Measurements from ENCODE around the gene ZNF613. TPM values are rescaled to one million over a fixed set of nuclear protein-coding genes. Genes with fewer than 3 reads are reported as not detected.
"Not testable (repeated sequence)": the region's sequence is repeated elsewhere in the genome, so short reads cannot be mapped to it uniquely, and the experiment has no call there.

ZNF613 gene
- total RNA-seq, 2 donors from 2014 or later = 15.4 to 17.0 TPM

- no peak for TF ChIP-seq POLR2A (IDR thresholded peaks at IDR 0.05)
- TF ChIP-seq POLR2AphosphoS5 (IDR thresholded peaks at IDR 0.05) = no peak
- TF ChIP-seq, protein P1, sequence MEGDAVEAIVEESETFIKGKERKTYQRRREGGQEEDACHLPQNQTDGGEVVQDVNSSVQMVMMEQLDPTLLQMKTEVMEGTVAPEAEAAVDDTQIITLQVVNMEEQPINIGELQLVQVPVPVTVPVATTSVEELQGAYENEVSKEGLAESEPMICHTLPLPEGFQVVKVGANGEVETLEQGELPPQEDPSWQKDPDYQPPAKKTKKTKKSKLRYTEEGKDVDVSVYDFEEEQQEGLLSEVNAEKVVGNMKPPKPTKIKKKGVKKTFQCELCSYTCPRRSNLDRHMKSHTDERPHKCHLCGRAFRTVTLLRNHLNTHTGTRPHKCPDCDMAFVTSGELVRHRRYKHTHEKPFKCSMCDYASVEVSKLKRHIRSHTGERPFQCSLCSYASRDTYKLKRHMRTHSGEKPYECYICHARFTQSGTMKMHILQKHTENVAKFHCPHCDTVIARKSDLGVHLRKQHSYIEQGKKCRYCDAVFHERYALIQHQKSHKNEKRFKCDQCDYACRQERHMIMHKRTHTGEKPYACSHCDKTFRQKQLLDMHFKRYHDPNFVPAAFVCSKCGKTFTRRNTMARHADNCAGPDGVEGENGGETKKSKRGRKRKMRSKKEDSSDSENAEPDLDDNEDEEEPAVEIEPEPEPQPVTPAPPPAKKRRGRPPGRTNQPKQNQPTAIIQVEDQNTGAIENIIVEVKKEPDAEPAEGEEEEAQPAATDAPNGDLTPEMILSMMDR (IDR thresholded peaks at IDR 0.05) = no peak
- intact Hi-C loops (cut with DNase I) = no loop called here
- Histone ChIP-seq H3K36me3 (peaks cover 27 to 50% of the 10 kb centered on the region in 2 donors), H3K4me1 (replicated peaks) (no peaks in the 10 kb centered on the region), H3K9me3 (peaks cover 7% of the 10 kb centered on the region), H3K27ac (no peak overlapping the region), H3K27me3 (replicated peaks; ENCODE audit: insufficient read depth) (no peaks in the 10 kb centered on the region), H3K4me3 (no peak overlapping the region)
- WGBS = 95% methylated on average over 7 of the region's 7 CpGs
- DNase-seq (ENCODE audit: low spot score) = no peak
Observed at GRCh38 chr19:51944798-51945552, 17.7 kb downstream of the ZNF613 start.

GRCh38 chr19:51946602-51947001 lies 19.3 kb downstream of the ZNF613 start:
- H3K9me3 ChIP-seq = peaks cover 7% of the 10 kb centered on the region

DNA sequence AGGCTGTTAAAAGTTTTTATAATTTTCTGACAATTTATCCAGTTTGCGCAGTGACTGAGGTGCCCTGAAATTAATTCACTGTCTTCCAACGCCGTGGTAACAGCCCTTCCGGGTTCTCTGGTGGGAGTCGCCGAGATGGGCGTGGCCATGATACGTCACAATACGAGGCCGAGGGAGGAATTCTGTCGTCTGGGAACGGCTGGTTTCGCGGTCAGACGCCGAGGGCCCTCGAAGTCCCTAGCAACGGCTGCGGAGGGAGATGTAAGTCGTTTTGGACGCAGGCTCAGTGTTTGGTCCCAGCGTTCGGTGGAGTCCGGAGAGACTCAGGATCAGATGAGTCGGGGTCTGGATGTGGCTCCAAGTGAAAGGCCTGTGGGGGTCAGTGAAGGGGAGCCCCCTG lies 21.7 kb downstream of the ZNF613 start:
- DNase-seq (ENCODE audit: low spot score) = no peak
- WGBS = 22% methylated on average over 25 of the region's 25 CpGs
- H3K9me3 ChIP-seq = peaks cover 6% of the 10 kb centered on the region
- H3K4me1 ChIP-seq (replicated peaks) = no peaks in the 10 kb centered on the region
- no peaks in the 10 kb centered on the region for H3K27me3 ChIP-seq (replicated peaks; ENCODE audit: insufficient read depth)
- intact Hi-C loops (cut with DNase I) = no loop called here
- TF ChIP-seq POLR2A (IDR thresholded peaks at IDR 0.05) (no peak), POLR2AphosphoS5 (IDR thresholded peaks at IDR 0.05) (no peak)
- TF ChIP-seq, protein P1 (IDR thresholded peaks at IDR 0.05) = no peak
- peaks cover 4 to 11% of the 10 kb centered on the region in 2 donors for H3K36me3 ChIP-seq
- peak overlapping the region in 1 of 2 donors; percentile 56 for H3K27ac ChIP-seq
- peak overlapping the region in 1 of 2 donors; percentile 20 for H3K4me3 ChIP-seq

More at GRCh38 chr19:51946602-51947001, 19.3 kb downstream of the ZNF613 start:
- Histone ChIP-seq H3K27ac (no peak overlapping the region), H3K27me3 (replicated peaks; ENCODE audit: insufficient read depth) (no peaks in the 10 kb centered on the region), H3K4me1 (replicated peaks) (no peaks in the 10 kb centered on the region), H3K4me3 (no peak overlapping the region), H3K36me3 (peaks cover 22 to 34% of the 10 kb centered on the region in 2 donors)
- WGBS = 94% methylated on average over 1 of the region's 1 CpG
- DNase-seq (ENCODE audit: low spot score) = no peak
- intact Hi-C loops (cut with DNase I) = no loop called here
- TF ChIP-seq, protein P1 (IDR thresholded peaks at IDR 0.05) = no peak
- no peak for TF ChIP-seq POLR2AphosphoS5 (IDR thresholded peaks at IDR 0.05)
- TF ChIP-seq POLR2A (IDR thresholded peaks at IDR 0.05) = no peak

- peak; percentile 18 for DNase-seq (ENCODE audit: low spot score)
- Histone ChIP-seq H3K4me1 (replicated peaks) (peaks cover 18% of the 10 kb centered on the region), H3K27ac (peak overlapping the region; percentile 46 to 88)
- H3K36me3 ChIP-seq; intact Hi-C loops (cut with DNase I); H3K9me3 ChIP-seq; H3K4me3 ChIP-seq; H3K27me3 ChIP-seq (replicated peaks; ENCODE audit: insufficient read depth): not testable (repeated sequence)
- TF ChIP-seq POLR2AphosphoS5 (IDR thresholded peaks at IDR 0.05) = peak; percentile 40
- 33% methylated on average over 4 of the region's 4 CpGs for WGBS
Observed at GRCh38 chr19:51957846-51958245, 30.6 kb downstream of the ZNF613 start.

GRCh38 chr19:51959791-51960190 lies 32.5 kb downstream of the ZNF613 start:
- peak; percentile 17 for DNase-seq (ENCODE audit: low spot score)
- Histone ChIP-seq H3K9me3 (no peaks in the 10 kb centered on the region), H3K27ac (peak overlapping the region; percentile 46 to 88), H3K36me3 (peaks cover 0 to 2% of the 10 kb centered on the region in 2 donors), H3K4me3 (no peak overlapping the region), H3K4me1 (replicated peaks) (peaks cover 18% of the 10 kb centered on the region), H3K27me3 (replicated peaks; ENCODE audit: insufficient read depth) (no peaks in the 10 kb centered on the region)
- TF ChIP-seq POLR2AphosphoS5 (IDR thresholded peaks at IDR 0.05) = peak; percentile 14
- TF ChIP-seq POLR2A (IDR thresholded peaks at IDR 0.05) = no peak
- WGBS = 36% methylated on average over 4 of the region's 4 CpGs
- intact Hi-C loops (cut with DNase I) = no loop called here
